ENCODE measurements around the gene FAHD2A.
"Not testable (repeated sequence)": the region's sequence is repeated elsewhere in the genome, so short reads cannot be mapped to it uniquely, and the experiment has no call there.

The FAHD2A gene

GRCh38 chr2:95399061-95399460 is 3.4 kb upstream of the FAHD2A start:
- TF ChIP-seq, protein P1, sequence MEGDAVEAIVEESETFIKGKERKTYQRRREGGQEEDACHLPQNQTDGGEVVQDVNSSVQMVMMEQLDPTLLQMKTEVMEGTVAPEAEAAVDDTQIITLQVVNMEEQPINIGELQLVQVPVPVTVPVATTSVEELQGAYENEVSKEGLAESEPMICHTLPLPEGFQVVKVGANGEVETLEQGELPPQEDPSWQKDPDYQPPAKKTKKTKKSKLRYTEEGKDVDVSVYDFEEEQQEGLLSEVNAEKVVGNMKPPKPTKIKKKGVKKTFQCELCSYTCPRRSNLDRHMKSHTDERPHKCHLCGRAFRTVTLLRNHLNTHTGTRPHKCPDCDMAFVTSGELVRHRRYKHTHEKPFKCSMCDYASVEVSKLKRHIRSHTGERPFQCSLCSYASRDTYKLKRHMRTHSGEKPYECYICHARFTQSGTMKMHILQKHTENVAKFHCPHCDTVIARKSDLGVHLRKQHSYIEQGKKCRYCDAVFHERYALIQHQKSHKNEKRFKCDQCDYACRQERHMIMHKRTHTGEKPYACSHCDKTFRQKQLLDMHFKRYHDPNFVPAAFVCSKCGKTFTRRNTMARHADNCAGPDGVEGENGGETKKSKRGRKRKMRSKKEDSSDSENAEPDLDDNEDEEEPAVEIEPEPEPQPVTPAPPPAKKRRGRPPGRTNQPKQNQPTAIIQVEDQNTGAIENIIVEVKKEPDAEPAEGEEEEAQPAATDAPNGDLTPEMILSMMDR (IDR thresholded peaks at IDR 0.05; ENCODE audit: low read depth, low read length, missing control alignments) = no peak
- DNase-seq (ENCODE audit: extremely low read depth, low read depth) = no peak
- no peak overlapping the region for H3K4me3 ChIP-seq (replicated peaks; ENCODE audit: low read depth, low read length)

DNA sequence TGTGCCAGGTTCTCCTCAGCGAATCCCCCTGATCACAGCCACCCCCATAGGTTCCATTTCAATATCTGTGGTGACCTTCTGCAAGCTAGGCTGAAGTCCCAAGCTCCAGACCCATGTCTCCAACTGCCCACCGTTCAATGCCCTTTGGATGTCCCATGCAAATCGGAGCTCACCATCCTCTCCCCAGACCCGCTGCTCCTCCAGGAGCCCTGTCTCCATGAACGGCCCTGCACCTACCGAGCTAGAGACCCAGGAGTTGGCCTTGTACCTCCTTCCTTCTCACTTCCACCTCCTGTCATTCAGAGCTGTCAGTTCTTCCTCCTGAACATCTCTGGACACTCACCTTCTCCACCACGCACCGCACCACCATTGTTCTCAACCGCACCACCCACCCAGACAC is 1.0 kb upstream of the FAHD2A start:
- TF ChIP-seq, protein P1 (IDR thresholded peaks at IDR 0.05; ENCODE audit: low read depth, low read length, missing control alignments) = no peak
- no peak for DNase-seq (ENCODE audit: extremely low read depth, low read depth)
- peak overlapping the region; percentile 99 for H3K4me3 ChIP-seq (replicated peaks; ENCODE audit: low read depth, low read length)

DNA sequence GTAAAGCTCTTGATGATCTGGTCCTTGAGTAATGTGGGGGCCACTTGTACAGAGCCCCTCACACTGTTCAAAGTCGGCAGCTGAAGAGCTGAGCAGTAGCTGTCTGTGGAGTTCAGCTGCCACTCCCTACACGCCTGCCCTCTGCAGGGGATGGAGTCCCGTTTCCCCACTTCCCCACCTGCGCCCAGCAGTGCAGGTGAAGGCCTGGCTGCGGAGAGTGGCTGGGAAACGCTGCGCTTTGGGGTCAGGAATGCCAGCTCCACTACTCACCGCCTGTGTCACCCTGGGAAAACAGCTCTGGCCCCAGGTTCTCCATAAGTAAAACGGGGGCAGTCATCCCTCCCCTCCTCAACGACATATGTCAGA is 521 bp upstream of the FAHD2A start:
- not testable (repeated sequence) for DNase-seq (ENCODE audit: extremely low read depth, low read depth)
- H3K4me3 ChIP-seq (replicated peaks; ENCODE audit: low read depth, low read length) = peak overlapping the region; percentile 99

DNA sequence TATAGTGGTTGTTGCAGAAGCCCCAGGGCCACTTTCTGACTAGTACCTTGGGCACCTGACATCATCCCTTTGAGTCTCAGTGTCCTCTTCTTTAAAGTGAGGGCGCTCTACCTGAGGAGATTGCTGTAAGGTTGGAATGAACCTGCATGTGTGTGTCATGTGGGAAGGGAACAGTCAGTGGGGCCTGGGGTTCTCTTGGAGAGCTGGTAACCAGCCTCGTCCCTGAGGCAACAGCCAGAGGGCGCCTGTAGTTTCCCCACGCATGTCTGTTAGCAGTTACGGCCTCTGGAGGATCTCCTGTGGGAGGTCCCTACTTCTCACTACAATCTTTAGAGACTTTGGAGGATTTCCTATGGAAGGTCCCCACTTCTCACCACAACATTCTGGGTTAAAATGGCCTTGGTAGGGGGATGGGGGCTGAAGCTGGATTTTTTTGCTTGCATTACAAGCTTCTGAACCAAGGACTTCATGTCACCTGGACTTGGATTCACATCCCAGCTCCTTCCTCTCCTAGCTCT is 755 bp downstream of the FAHD2A start:
- peak overlapping the region; percentile 99 for H3K4me3 ChIP-seq (replicated peaks; ENCODE audit: low read depth, low read length)
- not testable (repeated sequence) for DNase-seq (ENCODE audit: extremely low read depth, low read depth)
- TF ChIP-seq, protein P1 (IDR thresholded peaks at IDR 0.05; ENCODE audit: low read depth, low read length, missing control alignments) = peak; percentile 57

GRCh38 chr2:95403824-95404223 is 1.3 kb downstream of the FAHD2A start:
- not testable (repeated sequence) for DNase-seq (ENCODE audit: extremely low read depth, low read depth)
- H3K4me3 ChIP-seq (replicated peaks; ENCODE audit: low read depth, low read length) = peak overlapping the region; percentile 99

DNA sequence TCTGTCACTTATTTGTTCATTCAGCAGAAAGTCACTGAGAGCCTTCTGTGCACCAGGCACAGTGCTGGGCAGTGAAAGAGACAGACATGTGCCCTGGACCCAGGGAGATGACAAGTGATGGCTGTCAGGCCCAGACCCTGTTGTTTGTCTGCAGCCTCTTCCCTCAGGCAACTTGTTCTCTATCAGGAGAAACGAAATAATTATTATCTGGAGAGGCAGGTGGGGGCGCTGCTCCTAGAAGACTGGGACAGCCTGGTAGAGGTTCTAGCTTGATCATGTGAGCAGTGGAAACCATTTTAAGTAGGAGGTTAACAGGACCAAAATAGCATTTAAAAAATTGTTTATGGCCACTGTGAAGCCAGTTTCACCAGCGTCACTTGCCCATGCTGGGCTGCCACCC is 2.2 kb downstream of the FAHD2A start:
- not testable (repeated sequence) for DNase-seq (ENCODE audit: extremely low read depth, low read depth); H3K4me3 ChIP-seq (replicated peaks; ENCODE audit: low read depth, low read length)

DNA sequence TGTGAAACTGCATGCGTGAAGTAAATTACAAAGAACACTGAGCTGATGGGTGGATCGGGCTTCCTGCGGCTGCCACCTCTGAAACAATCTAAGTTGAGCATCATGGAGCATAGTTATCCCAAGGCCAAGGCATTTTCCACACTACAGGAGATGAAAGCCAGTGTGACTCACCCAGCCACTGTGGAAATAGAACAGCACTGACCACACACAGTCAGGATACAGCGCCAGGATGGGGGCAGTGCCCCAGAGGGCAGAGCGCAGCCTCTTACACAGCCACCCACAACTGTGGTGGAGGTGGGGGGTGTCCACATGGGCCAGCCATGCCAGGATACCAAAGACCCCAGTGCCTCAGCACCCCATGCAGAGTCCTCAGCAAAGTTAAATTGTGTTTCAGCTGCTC is 8.7 kb downstream of the FAHD2A start:
- not testable (repeated sequence) for H3K4me3 ChIP-seq (replicated peaks; ENCODE audit: low read depth, low read length); DNase-seq (ENCODE audit: extremely low read depth, low read depth)

- peak; percentile 59 for DNase-seq (ENCODE audit: extremely low read depth, low read depth)
- TF ChIP-seq, protein P1 (IDR thresholded peaks at IDR 0.05; ENCODE audit: low read depth, low read length, missing control alignments) = peak; percentile 83
- not testable (repeated sequence) for H3K4me3 ChIP-seq (replicated peaks; ENCODE audit: low read depth, low read length)
Observed at GRCh38 chr2:95414015-95414594, 11.6 kb downstream of the FAHD2A start.

DNA sequence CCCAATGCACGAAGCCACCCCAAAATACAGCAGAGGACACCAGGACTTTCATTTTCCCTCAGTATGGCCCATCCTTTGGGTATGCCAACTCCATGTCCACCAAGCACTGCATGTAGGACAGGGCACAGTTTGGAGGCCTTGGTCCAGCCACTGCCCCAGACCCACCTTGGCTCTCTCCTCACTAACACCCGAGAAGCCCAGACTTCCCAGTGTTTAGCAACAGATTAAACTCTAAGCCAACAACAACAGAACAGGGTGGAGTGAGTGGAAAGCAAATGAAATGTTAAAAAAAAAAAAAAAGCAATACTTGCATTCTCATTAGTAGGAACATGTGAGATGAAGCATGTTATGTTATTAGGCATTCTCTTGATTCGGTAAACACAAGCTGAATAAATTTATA is 12.6 kb downstream of the FAHD2A start:
- DNase-seq (ENCODE audit: extremely low read depth, low read depth) = not testable (repeated sequence)

GRCh38 chr2:95415561-95415960 is 13.1 kb downstream of the FAHD2A start:
- not testable (repeated sequence) for DNase-seq (ENCODE audit: extremely low read depth, low read depth); H3K4me3 ChIP-seq (replicated peaks; ENCODE audit: low read depth, low read length)

More for the DNA sequence above, 12.6 kb downstream of the FAHD2A start:
- not testable (repeated sequence) for H3K4me3 ChIP-seq (replicated peaks; ENCODE audit: low read depth, low read length)

DNA sequence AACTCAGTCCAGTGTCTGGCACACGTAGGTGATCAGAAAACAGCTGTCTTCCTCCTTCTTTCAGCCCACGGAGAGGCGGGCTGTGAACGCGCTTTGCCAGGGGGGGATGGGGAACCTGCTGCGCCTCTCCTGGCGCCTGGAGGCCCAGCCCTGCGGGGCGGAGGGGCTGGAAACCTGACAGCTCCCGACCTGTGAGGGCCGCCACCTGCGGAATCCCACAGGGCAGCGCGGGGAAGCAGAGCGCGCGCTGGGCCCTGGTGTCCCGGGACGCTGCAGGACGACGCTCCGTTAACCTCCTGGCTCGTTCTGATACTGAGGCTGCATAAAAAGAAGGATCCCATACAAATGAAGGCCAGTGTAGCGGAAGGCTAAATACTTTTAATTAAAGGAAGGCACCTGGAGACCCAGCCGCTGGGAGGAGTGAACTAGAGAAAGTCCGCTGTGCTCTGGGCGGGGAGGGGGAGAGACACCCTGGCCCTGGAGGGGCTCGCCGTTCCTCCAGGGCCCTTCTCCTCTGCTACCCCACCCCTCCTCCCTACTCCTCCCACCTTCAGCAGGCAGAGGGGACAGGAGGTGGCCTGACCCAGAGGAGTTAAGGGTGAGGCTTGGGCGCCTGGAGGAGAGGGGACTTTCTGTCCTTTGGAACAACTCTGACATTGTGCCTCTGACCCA is 24.8 kb downstream of the FAHD2A start:
- not testable (repeated sequence) for H3K4me3 ChIP-seq (replicated peaks; ENCODE audit: low read depth, low read length); DNase-seq (ENCODE audit: extremely low read depth, low read depth)

DNA sequence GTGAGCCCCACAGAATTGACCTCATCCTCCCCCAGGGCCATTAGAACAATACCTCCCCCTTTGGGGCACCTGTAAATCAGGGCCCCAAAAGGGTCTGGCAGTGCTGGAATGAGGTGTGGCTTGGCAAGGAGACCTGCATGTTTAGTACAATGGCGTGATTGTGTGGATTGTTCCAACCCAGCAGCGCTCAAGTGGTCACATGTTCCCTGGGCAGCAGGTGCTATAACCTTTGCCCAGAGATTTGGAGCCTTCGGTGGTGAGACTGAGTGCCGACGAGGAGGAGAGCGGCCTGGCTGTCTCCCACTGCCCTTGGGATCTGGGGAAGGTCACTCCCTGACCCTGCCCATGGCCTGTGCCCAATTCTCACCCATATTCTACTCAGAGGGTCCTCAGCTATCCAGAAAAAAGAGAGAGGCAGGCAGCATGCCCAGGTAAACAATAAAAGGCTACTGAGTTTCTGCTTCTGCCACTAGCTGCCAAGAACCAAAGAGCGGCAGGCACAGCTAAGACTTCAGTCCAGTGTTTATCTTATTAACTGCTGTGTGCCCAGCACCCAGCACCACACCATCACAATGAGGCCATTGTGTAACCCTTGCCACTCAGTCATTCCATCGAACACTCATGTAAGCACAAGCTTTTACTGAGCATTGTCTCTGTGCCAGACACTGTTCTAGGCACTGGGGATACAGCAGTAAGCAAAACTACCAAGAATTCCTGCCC is 27.4 kb downstream of the FAHD2A start:
- not testable (repeated sequence) for H3K4me3 ChIP-seq (replicated peaks; ENCODE audit: low read depth, low read length); DNase-seq (ENCODE audit: extremely low read depth, low read depth)

DNA sequence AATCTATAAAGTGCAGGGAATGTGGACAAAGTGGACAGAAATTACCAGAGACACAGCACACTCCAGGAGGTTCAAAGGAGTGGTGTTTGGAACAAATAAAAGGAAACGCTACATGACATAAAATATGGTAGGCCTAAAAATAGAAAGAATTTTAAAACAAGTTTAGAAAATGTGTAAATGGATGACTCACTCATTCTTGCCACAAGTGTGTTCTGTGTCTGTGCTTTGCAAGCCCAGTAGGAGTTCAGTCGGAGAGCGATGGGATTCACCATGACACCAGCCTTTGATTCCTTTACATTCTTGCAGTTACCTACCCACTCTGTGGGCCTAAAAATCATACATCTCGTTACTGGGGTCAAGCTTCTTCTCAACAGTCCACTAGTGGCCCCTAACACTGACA is 30.9 kb downstream of the FAHD2A start:
- DNase-seq (ENCODE audit: extremely low read depth, low read depth); H3K4me3 ChIP-seq (replicated peaks; ENCODE audit: low read depth, low read length): not testable (repeated sequence)

Data from HFF-Myc (cell line).